Endothelial cell of umbilical vein (primary cell): ENCODE data around the gene CHST11. TPM values are rescaled to one million over a fixed set of nuclear protein-coding genes. Genes with fewer than 3 reads are reported as not detected.

ENCODE experiments used
- BruUV-seq: library from RNA; stranded (reverse); fragments of 400-500 nt; replicated peaks from 2 replicates; lab custom pipeline; 2021; lab: Mats Ljungman, UMichigan
- CTCF ChIA-PET: fragments of 300-600, 350-600 bp; sonication (Branson Sonifier 250); formaldehyde crosslinking; loops from one replicate; lab custom pipeline; 2021; ENCODE audit warnings: antibody characterized with exemption, inconsistent platforms; lab: Charles Lee
- POLR2A ChIA-PET: fragments of 300-600, 350-600 bp; sonication (Branson Sonifier 250); formaldehyde crosslinking; loops from one replicate; lab custom pipeline; 2021; ENCODE audit warnings: antibody characterized with exemption, inconsistent platforms; lab: Charles Lee
- DNase-seq: peaks from one replicate; pipeline ENCODE4 v3.0.0-alpha.2; 2011; ENCODE audit warnings: low read depth, low spot score
- FAIRE-seq: peaks from 2 replicates; lab custom pipeline; 2011; peaks lifted over from hg19 to GRCh38; lab: Jason Lieb, UNC
- H2AFZ ChIP-seq: 2 replicates; pipeline ENCODE4 v1.6.0; 2012; ENCODE audit warnings: low read depth, low read length, control low read depth, inconsistent platforms
- H3K27ac ChIP-seq: 2 replicates; pipeline ENCODE4 v1.5.1; 2011; ENCODE audit warnings: low read depth, mild to moderate bottlenecking, control low read depth, low read length, moderate library complexity; ENCODE audit not compliant: insufficient read depth
- H3K27me3 ChIP-seq, 2 experiments: 2 replicates each; pipeline versions ENCODE4 v1.6.0 to v1.6.1; 2011; ENCODE audit warnings: low read length in 2 of 2, mixed read lengths in 1 of 2; ENCODE audit not compliant: control insufficient read depth in 2 of 2, insufficient read depth in 2 of 2
- H3K36me3 ChIP-seq, 2 experiments: 2 replicates in 1 of 2; 3 replicates in 1 of 2; pipeline ENCODE4 v1.5.1; 2011; ENCODE audit warnings: low read length in 2 of 2, mild to moderate bottlenecking in 1 of 2, moderate library complexity in 1 of 2; ENCODE audit not compliant: control insufficient read depth in 2 of 2, insufficient read depth in 2 of 2; ENCODE audit errors: extremely low read depth in 1 of 2
- H3K4me1 ChIP-seq: 3 replicates; pipeline ENCODE4 v1.5.1; 2011; ENCODE audit warnings: mild to moderate bottlenecking, low read length; ENCODE audit not compliant: control insufficient read depth, insufficient read depth; ENCODE audit errors: extremely low read depth
- H3K4me2 ChIP-seq: 2 replicates; pipeline ENCODE4 v1.6.1; 2011; ENCODE audit warnings: low read length, control low read depth, mixed read lengths; ENCODE audit not compliant: insufficient read depth
- H3K4me3 ChIP-seq, 3 experiments: fragments of 200-600 bp in 1 of 3; sonication (generic), shearing (Covaris generic) in 1 of 3; replicated peaks in 1 of 3; 2 replicates each; pipeline ENCODE4 v1.5.1; 2011 to 2016; ENCODE audit warnings: control low read depth in 3 of 3, low read length in 3 of 3, mild to moderate bottlenecking in 2 of 3, inconsistent platforms in 1 of 3, low read depth in 1 of 3, moderate library complexity in 1 of 3; ENCODE audit not compliant: insufficient read depth in 1 of 3
- H3K79me2 ChIP-seq: 2 replicates; pipeline ENCODE4 v1.6.0; 2012; ENCODE audit warnings: low read length, inconsistent platforms; ENCODE audit not compliant: control insufficient read depth, insufficient read depth
- H3K9ac ChIP-seq: replicated peaks from 2 replicates; pipeline ENCODE3; 2011; ENCODE audit warnings: low read length, control low read depth; ENCODE audit not compliant: insufficient read depth; ENCODE audit errors: extremely low read depth
- H3K9me1 ChIP-seq: replicated peaks from 3 replicates; pipeline ENCODE4 v1.6.0; 2011; ENCODE audit warnings: mild to moderate bottlenecking, low read length; ENCODE audit not compliant: control insufficient read depth, insufficient read depth; ENCODE audit errors: extremely low read depth
- H3K9me3 ChIP-seq: replicated peaks from 2 replicates; pipeline ENCODE4 v1.5.1; 2012; ENCODE audit warnings: low read length, inconsistent platforms; ENCODE audit not compliant: control insufficient read depth, insufficient read depth
- H4K20me1 ChIP-seq: replicated peaks from 2 replicates; pipeline ENCODE3; 2011; ENCODE audit warnings: mild to moderate bottlenecking, low read length; ENCODE audit not compliant: control insufficient read depth, insufficient read depth; ENCODE audit errors: extremely low read depth
- CTCF ChIP-seq, 2 donors: IDR thresholded peaks; 1 replicate in 1 of 2; 2 replicates in 1 of 2; pipeline ENCODE4 v1.5.1; 2011; ENCODE audit warnings: low read length in 2 of 2, mild to moderate bottlenecking in 2 of 2, moderate library complexity in 2 of 2, control low read depth in 1 of 2, inconsistent platforms in 1 of 2, low read depth in 1 of 2; ENCODE audit not compliant: insufficient read depth in 1 of 2; ENCODE audit errors: extremely low read depth in 1 of 2
- EZH2 ChIP-seq: IDR thresholded peaks from 2 replicates; pipeline ENCODE4 v1.6.1; 2012; ENCODE audit warnings: borderline replicate concordance, low read depth, mild to moderate bottlenecking, moderate library complexity, low read length, inconsistent platforms; ENCODE audit not compliant: severe bottlenecking
- FOS ChIP-seq: IDR thresholded peaks from 2 replicates; pipeline ENCODE4 v1.6.1; 2011; ENCODE audit warnings: mild to moderate bottlenecking, low read length, moderate library complexity, borderline replicate concordance; ENCODE audit not compliant: insufficient read depth
- GATA2 ChIP-seq: IDR thresholded peaks from 2 replicates; pipeline ENCODE4 v1.7.0; 2011; ENCODE audit warnings: low read depth, mild to moderate bottlenecking, moderate library complexity, mixed read lengths, low read length; ENCODE audit not compliant: insufficient read length, insufficient read depth
- JUN ChIP-seq: IDR thresholded peaks from 2 replicates; pipeline ENCODE4 v1.6.1; 2011; ENCODE audit warnings: borderline replicate concordance, low read depth; ENCODE audit not compliant: insufficient read length, insufficient read depth
- MYC ChIP-seq: IDR thresholded peaks from one replicate; pipeline ENCODE4 v1.6.1; 2011; ENCODE audit warnings: mild to moderate bottlenecking, low read depth, low read length
- POLR2A ChIP-seq: IDR thresholded peaks from 2 replicates; pipeline ENCODE4 v1.6.1; 2012; ENCODE audit warnings: low read depth, mild to moderate bottlenecking, control low read depth, low read length
- POLR2AphosphoS5 ChIP-seq: IDR thresholded peaks from 2 replicates; pipeline ENCODE4 v1.6.1; 2012; ENCODE audit warnings: low read depth, mild to moderate bottlenecking, control low read depth, low read length, moderate library complexity; ENCODE audit not compliant: insufficient read depth
- dilution Hi-C: fragments of 300-500 bp; cut with MboI; formaldehyde crosslinking; loops from one replicate; pipeline ENCODE4 v1.15.0; 2019; ENCODE audit warnings: low sequenced_read_pairs; ENCODE audit not compliant: extremely low pct_ligation_motif_present
- intact Hi-C: fragments of 100-400 bp; cut with micrococcal nuclease; formaldehyde crosslinking; loops from one replicate; pipeline ENCODE4 v1.10.0; 2022
- polyA plus RNA-seq, 4 experiments: library from polyadenylated mRNA; depleted of rRNA in 3 of 4; stranded (reverse) in 3 of 4; unstranded in 1 of 4; fragments of >200 nt; gene quantifications; 2 replicates each; pipeline versions ENCODE4 v1.2.1 to v1.2.3, GENCODE V29; 2011 to 2012; ENCODE audit warnings: missing spikeins in 1 of 4
- total RNA-seq: library from RNA; stranded (reverse); gene quantifications from 2 replicates; pipeline ENCODE4 v1.2.3, GENCODE V29; 2021
- TF ChIP-seq, protein P1 (sequence below): IDR thresholded peaks from 2 replicates; pipeline ENCODE4 v1.6.1; 2011; ENCODE audit not compliant: insufficient read depth, insufficient read length

Gene CHST11
- total and polyA plus RNA-seq, 2 donors (not counting 3 experiments of a cell fraction or from before 2014, with no cell fraction given), result 19.7 to 20.9 TPM

DNA sequence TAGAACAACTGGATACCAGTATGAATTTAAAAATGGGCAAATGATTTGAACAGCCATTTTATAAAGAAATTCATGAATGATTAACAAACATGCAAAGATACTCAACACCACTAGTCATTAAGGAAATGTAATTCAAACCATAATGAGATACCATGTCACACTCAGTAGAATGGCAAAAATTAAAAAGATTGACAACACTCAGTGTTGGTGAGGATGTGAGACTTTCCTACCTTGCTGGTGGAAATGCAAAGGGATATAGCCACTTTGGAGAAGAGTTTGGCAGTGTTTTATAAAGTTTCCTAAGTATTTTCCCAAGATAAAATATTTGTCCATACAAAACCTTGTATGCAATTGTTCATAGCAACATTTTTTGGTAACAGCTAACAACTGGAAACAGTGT lies 6.0 kb upstream of the CHST11 start:
- H3K27me3 ChIP-seq, result no peaks in the 10 kb centered on the region
- no peak overlapping the region for H3K27ac ChIP-seq
- FAIRE-seq, result no peak
- CTCF ChIA-PET, result no interaction called here
- no peaks in the 10 kb centered on the region for H3K36me3 ChIP-seq
- no peaks in the 10 kb centered on the region for H4K20me1 ChIP-seq
- no TSS peak for BruUV-seq
- POLR2A ChIA-PET, result no interaction called here
- H3K4me3 ChIP-seq, result no peak overlapping the region
- no peaks in the 10 kb centered on the region for H3K79me2 ChIP-seq
- no peaks in the 10 kb centered on the region for H3K9me1 ChIP-seq
- no peak for DNase-seq
- H3K4me1 ChIP-seq, result peaks cover 11% of the 10 kb centered on the region
- intact Hi-C loops (loop anchor here (10.0 kb wide), 1 partner anchor 166 kb away; no protein-coding TSS in a partner anchor), dilution Hi-C loops (no loop called here)
- H3K9ac ChIP-seq, result no peak overlapping the region
- no peak overlapping the region for H2AFZ ChIP-seq
- no peak overlapping the region for H3K4me2 ChIP-seq
- no peaks in the 10 kb centered on the region for H3K9me3 ChIP-seq
- no peak for TF ChIP-seq POLR2AphosphoS5

DNA sequence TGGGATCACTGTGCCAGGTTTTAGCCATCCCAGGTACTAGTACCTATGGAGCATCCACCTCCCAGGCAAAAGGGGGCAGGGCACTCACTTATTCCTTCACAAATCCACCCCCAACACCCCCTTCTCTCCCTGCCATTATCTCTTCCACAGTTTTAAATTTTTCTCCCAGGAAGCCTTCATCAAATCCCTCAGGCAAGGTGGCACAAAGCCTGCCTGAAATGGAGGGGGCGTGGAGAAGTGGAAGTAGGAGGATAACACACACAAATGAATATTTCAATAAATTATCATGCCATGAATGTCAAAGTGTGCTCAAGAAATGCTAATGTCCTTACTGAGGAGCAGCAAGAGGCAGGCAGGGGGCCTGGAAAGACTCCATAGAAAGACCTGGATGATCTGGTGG lies 4.7 kb upstream of the CHST11 start:
- ChIA-PET CTCF (no interaction called here), POLR2A (no interaction called here)
- peaks cover 16% of the 10 kb centered on the region for H3K4me1 ChIP-seq
- no peaks in the 10 kb centered on the region for H3K9me3 ChIP-seq
- H3K4me3 ChIP-seq, result no peak overlapping the region
- no peaks in the 10 kb centered on the region for H3K36me3 ChIP-seq
- no TSS peak for BruUV-seq
- no peak overlapping the region for H3K9ac ChIP-seq
- FAIRE-seq (no peak), DNase-seq (no peak)
- intact Hi-C loops (loop anchor here (10.0 kb wide), 1 partner anchor 167 kb away; no protein-coding TSS in a partner anchor), dilution Hi-C loops (no loop called here)
- H3K27me3 ChIP-seq, result no peaks in the 10 kb centered on the region
- TF ChIP-seq JUN (no peak), MYC (no peak), CTCF (IDR thresholded peaks at IDR 0.05; ENCODE audit: extremely low read depth in 1 of 2, insufficient read depth in 1 of 2, low read depth in 1 of 2, low read length in 2 of 2) (no peak), POLR2AphosphoS5 (no peak), EZH2 (no peak), GATA2 (no peak), POLR2A (no peak), FOS (no peak)
- TF ChIP-seq, protein P1, sequence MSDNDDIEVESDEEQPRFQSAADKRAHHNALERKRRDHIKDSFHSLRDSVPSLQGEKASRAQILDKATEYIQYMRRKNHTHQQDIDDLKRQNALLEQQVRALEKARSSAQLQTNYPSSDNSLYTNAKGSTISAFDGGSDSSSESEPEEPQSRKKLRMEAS, result no peak
- no peak overlapping the region for H2AFZ ChIP-seq
- H3K79me2 ChIP-seq, result peaks cover under 1% of the 10 kb centered on the region
- H3K9me1 ChIP-seq, result no peaks in the 10 kb centered on the region
- H3K4me2 ChIP-seq, result no peak overlapping the region
- no peaks in the 10 kb centered on the region for H4K20me1 ChIP-seq
- H3K27ac ChIP-seq, result no peak overlapping the region
